Body of pancreas (tissue), 4 donors: ENCODE data around the gene DMXL1.

Experiments used
- CTCF ChIP-seq, 7 experiments: fragments of 450-650 bp in 4 of 7; fragments of 200-600 bp in 3 of 7; sonication (generic) in 3 of 7; IDR thresholded peaks; one replicate each; pipeline ENCODE4 v1.5.1; 2016 to 2019; ENCODE audit warnings: antibody characterized with exemption in 7 of 7
- POLR2A ChIP-seq, 3 donors: fragments of 450-650 bp; IDR thresholded peaks; one replicate each; pipeline ENCODE4 v1.6.1; 2016; ENCODE audit warnings: antibody characterized with exemption in 3 of 3, mild to moderate bottlenecking in 2 of 3

- TF ChIP-seq CTCF (IDR thresholded peaks at IDR 0.05) (no peak), POLR2A (IDR thresholded peaks at IDR 0.05) (no peak)
Observed at GRCh38 chr5:119083679-119084078, 12.8 kb downstream of the DMXL1 start.
